PC-9 (cell line): ENCODE measurements around the gene MGAT5.

Source experiments
- CTCF ChIP-seq: fragments of 200-600 bp; sonication (generic); conservative IDR thresholded peaks from 2 replicates; pipeline ENCODE4 v1.6.1; 2017; ENCODE audit warnings: mixed run types, antibody characterized with exemption, mild to moderate bottlenecking, moderate library complexity
- EZH2 ChIP-seq: fragments of 200-600 bp; sonication (generic); IDR thresholded peaks from 2 replicates; pipeline ENCODE4 v1.8.0; 2017; ENCODE audit warnings: antibody characterized with exemption, low read depth

- TF ChIP-seq CTCF (no peak), EZH2 (no peak)
These were observed 7.6 kb upstream of the MGAT5 start for GRCh38 chr2:134246154-134246874.
